ENCODE results near the gene SDK1. TPM values are rescaled to one million over a fixed set of nuclear protein-coding genes. Genes with fewer than 3 reads are reported as not detected.

SDK1 gene
- total and polyA plus RNA-seq, 2 experiments from 2014 or later: 2.1 to 10.0 TPM

GRCh38 chr7:4271716-4272015, 970.6 kb downstream of the SDK1 start:
- H3K4me3 ChIP-seq: no peak overlapping the region
- no peak overlapping the region for H3K27ac Mint-ChIP-seq
- H4K20me1 ChIP-seq (replicated peaks; ENCODE audit: insufficient read depth): no peaks in the 10 kb centered on the region
- H3K27me3 Mint-ChIP-seq (ENCODE audit: insufficient read depth, low read depth, poor library complexity): peaks cover 3% of the 10 kb centered on the region
- H3K4me3 Mint-ChIP-seq: no peak overlapping the region
- peaks cover 10% of the 10 kb centered on the region for H3K4me1 Mint-ChIP-seq
- H3K9me2 ChIP-seq (ENCODE audit: insufficient read depth): no peaks in the 10 kb centered on the region
- no peak overlapping the region for H2AFZ ChIP-seq
- no peak overlapping the region for H3K27ac ChIP-seq (ENCODE audit: low read depth)
- no peaks in the 10 kb centered on the region for H3K79me2 ChIP-seq (replicated peaks; ENCODE audit: insufficient read depth)
- DNase-seq (ENCODE audit: low spot score) (no peak), ATAC-seq (no peak)
- no peaks in the 10 kb centered on the region for H3K36me3 ChIP-seq (ENCODE audit: insufficient read depth)
- H3K4me1 ChIP-seq (ENCODE audit: insufficient read depth): no peaks in the 10 kb centered on the region
- H3K27me3 ChIP-seq (ENCODE audit: insufficient read depth): no peaks in the 10 kb centered on the region
- peaks cover 4% of the 10 kb centered on the region; the same call in 1 of the 3 replicates for H3K36me3 Mint-ChIP-seq (ENCODE audit: low read depth)
- peaks cover 31% of the 10 kb centered on the region for H3K9me3 Mint-ChIP-seq
- no peaks in the 10 kb centered on the region for H3F3A ChIP-seq (replicated peaks; ENCODE audit: low read depth)
- H3K4me2 ChIP-seq: no peak overlapping the region
- TF ChIP-seq ETS1 (IDR thresholded peaks at IDR 0.05): no peak
- TF ChIP-seq ZNF331 (CRISPR knock-in tag; IDR thresholded peaks at IDR 0.05; ENCODE audit: low read depth): no peak
- TF ChIP-seq EZH2 (IDR thresholded peaks at IDR 0.05; ENCODE audit: low read depth, unreplicated experiment): no peak
- TF ChIP-seq CTCF (conservative IDR thresholded peaks at IDR 0.05; ENCODE audit: low read depth in 2 of 2): no peak
- no peak for TF ChIP-seq STAT1 (IDR thresholded peaks at IDR 0.05; ENCODE audit: unreplicated experiment)
- no peak for TF ChIP-seq REST (IDR thresholded peaks at IDR 0.05; ENCODE audit: unreplicated experiment)
- TF ChIP-seq JUNB (IDR thresholded peaks at IDR 0.05; ENCODE audit: unreplicated experiment): no peak
- no peak for TF ChIP-seq EZH2phosphoT487 (IDR thresholded peaks at IDR 0.05; ENCODE audit: unreplicated experiment)
- no peak for TF ChIP-seq NANOG (IDR thresholded peaks at IDR 0.05; ENCODE audit: borderline replicate concordance)
- TF ChIP-seq ZNF114 (CRISPR knock-in tag; IDR thresholded peaks at IDR 0.05): no peak
- TF ChIP-seq POLR2AphosphoS5 (IDR thresholded peaks at IDR 0.05; ENCODE audit: low read depth): no peak
- no peak for TF ChIP-seq ZNF462 (CRISPR knock-in tag; IDR thresholded peaks at IDR 0.05)
- no peak for TF ChIP-seq CREB1 (CRISPR knock-in tag; IDR thresholded peaks at IDR 0.05; ENCODE audit: low read depth)

All from GM23338 (cell line).